GM18526 (cell line): ENCODE data around the gene OSTN.

Experiments
- POLR2A ChIP-seq: IDR thresholded peaks from 3 replicates; pipeline ENCODE4 v1.6.1; 2011; ENCODE audit not compliant: insufficient read length; ENCODE audit errors: extremely low read depth

Gene OSTN

DNA sequence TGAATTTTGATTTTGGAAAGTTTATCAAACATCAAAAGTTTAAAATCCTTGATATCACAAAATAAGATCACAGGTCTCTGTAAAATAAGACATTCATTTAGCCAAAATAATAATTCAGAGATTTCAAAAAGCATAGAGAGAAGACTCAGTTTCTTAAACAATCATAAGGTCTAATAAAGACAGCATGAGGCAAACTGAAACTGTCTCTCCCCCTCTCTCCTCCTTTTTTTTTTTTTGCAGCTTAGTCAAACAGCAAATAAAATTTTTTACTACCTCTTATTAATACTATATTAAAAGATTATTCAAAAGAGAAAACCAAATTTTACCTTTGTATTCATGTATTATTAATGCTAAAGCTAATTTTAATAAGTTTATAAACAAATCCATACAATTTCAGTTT is 57.4 kb downstream of the OSTN start:
- TF ChIP-seq POLR2A: no peak

DNA sequence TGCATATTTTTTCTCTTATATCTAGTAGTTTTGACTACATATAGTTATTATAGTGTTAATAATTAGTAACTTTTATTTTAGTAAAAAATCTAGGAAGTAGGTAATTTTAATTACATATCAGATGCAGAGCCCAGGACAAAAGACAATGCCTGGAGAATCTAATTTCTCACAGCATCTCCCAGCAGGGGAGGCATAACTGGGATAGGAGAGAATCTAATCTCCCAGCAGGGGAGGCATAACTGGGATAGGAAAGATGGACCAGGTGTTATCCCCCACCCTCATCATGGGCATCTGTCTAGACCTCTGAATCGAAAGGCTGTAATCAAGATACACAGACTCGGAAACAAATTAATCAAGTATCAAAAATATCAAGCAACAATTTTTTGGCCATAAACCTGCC is 58.2 kb downstream of the OSTN start:
- TF ChIP-seq POLR2A: no peak

DNA sequence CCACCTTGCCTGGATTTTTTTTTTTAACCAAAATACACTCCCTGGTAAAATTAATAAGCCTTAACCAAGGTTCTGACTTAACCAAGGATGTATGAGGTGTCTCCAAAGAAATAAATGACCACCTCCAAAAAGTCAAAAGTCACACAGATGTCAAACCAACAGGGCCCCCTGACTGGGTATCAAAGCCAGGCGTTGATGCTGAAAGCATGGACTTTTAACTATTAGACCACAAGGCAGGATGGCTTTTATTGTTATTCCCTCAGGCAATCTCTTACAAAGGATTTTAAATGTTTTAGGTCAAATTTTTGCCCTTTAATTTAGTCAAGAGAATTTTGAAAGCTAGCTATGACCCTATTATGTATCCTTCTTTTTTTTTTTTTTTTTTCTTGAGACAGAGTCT is 60.4 kb downstream of the OSTN start:
- TF ChIP-seq POLR2A: no peak

DNA sequence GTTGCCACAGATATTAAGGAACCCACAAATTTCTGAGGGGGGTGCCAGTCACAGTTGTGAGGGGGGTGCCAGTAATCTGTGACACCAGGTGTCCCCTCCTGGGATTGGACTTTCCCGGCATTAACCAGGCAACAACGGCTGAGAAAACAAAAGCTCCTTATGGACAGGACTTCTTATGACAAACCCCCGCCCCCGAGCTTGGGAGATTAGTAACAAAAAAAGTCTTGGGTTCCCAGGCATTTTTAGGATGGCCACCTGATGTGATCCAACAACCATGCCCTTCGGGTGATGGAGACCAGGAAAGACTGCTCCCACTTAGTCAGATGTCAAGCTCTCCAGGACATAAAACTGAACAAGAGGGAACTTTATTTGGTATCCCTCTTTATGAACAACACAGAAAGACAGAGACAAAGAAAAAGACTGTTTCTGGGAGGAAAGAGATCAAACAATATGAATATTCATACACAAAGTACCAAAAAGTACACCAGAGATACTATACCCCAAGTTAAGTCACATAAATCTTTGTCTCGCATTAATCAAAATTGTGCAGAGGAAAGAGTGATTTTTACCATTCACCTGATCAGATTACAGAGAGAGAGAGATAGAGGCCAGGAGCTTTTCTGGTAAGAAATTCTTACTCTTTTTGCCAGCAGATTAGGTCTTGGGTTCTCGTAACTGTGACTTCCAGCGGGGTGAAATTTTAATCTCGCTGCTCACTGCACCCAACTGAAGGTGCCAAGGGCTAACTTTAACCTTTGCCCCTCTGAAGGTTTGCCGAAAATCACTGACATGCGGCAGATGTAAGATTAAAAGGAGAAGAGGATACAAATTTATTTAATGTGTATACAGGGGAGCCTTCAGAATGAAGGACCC is 61.6 kb downstream of the OSTN start:
- no peak for TF ChIP-seq POLR2A

DNA sequence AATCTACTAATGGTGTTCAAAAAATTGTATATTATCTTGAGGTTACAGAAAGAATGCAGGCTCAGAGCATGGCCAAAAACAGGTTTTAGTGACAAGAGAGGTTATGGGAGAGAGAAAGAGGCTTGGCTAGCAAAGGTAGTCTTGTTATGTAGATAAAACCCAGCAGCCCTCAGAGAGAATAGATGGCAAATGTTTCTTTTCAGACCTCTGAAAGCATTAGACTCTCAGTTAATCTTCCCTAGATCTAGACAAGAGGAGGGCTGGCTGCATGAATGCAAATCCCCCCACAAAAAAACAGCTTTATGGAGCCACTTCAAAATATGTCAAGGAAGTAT is 62.2 kb downstream of the OSTN start:
- TF ChIP-seq POLR2A: no peak

DNA sequence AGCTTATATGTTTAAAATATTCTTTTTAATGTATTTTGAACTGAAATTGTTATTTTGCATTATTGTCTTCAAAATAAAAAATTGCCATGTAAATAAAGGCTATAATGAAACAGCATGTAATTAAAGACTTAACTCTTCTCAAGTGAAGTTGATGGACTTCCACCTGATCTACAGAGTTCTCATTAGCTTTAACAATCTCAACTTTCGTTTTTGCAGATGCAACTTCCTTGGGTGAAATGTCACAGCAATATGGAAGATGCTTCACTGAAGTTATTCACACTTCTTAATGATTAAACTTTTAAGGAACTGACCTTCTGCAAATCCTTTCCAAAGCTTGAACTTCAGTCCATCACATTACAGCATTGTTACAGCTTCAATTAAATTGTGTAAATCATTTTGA is 63.6 kb downstream of the OSTN start:
- TF ChIP-seq POLR2A: no peak

DNA sequence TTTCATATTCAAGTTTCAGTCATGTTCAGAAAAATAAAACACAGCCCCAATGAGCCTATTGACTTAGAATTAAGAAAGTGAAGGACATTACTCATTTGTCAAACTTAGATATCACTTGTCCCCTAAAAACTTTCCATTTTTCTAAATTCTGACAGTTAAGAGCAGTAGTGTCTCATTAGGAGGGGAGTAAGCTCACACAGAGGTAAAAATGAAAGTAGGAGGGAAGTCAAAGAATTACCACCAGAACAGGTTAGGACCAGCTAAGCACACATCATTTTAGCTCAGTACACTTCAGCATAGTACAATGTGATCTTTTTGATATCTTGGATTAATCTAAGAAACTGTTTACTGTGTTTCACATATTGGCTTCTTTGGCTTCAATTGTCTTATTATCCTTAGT is 64.3 kb downstream of the OSTN start:
- no peak for TF ChIP-seq POLR2A

DNA sequence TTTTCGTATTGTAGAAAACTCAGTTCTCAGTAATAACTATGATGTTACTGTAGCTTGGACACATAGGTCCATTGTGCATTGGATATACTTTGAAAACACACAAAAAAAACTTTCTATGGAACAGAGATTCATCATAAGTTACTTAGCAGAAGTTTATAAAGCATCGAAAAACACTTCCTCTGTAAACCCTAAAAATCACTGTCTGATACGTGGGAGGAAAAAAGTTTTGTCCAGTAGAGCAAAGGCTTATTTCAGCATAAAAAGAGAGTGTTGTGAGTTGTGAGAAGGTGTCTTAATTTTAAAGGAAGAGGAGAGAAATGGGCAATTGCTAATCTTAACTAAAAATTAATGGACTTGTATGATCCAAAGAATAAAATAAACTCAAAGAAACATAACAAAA is 64.8 kb downstream of the OSTN start:
- TF ChIP-seq POLR2A: no peak

DNA sequence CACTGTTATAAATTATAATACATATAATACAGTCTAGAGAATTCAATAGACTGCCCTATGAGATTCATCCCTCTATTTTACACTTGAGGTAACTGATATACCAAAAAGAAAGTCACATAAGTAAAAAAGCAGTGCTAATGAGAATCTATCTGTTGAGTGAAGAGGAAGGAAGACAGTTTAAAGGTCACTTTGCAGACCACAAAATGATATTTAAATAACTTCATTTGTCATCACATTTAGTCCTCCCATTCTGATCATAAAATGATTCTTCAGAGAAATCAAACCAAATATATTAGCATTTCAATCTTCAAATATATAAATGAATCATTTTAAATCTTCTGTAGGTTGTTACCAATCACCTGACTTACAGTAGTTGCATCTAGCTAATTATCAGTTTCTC is 69.7 kb downstream of the OSTN start:
- TF ChIP-seq POLR2A: no peak

DNA sequence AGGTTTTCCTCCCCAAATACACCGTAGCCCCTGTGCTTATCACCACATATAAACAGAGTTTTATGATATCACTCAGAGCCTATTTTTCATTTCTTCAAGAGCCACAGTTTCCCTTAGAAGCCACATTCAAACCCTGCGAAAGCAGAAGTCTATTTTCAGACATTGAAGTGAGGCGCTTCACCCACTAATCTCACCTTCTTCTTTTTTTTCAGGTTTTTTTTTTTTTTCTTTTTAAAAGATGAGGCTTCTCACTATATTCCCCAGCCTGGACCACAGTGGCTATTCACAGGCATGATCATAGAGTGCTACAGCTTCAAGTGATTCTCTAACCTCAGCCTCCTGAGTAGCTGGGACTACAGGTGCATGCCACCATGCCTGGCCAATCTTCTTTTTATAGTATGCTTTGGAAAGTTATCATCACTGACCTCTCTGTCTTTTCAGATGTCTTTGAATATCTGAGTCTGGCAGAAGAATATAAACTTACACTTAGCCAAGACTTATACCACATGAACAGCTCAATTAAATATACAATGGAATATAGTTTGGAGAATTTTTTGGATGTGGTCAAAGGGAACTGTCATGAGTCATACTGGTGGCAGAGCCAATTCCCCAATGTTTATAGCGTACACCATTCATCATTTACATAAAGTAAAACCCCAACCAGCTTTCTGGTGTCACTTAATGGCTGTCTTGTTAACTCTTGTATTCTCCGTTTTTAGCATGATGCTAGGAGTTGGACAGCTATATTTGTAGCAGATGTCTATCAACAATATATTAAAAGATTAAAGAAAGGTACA is 70.4 kb downstream of the OSTN start:
- TF ChIP-seq POLR2A: no peak

DNA sequence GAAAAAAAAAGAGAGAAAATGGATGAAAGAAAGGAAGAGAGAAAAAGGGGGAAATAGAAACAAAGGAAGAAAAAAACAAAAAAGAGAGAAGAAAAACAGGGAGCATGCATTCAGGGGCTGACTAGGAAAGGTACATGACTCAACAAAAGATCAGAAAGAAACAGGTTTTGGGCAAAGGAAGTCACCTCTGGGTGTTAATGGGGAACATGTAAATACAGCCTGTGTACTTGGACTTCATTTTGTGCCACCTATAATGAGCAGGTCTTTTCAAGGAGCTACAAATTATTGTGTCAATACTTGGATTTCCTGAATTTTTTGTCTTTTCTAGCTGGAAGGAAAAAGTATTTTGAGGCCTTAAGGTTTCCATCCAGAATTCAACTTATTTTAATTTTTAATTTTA is 76.7 kb downstream of the OSTN start:
- TF ChIP-seq POLR2A: no peak

DNA sequence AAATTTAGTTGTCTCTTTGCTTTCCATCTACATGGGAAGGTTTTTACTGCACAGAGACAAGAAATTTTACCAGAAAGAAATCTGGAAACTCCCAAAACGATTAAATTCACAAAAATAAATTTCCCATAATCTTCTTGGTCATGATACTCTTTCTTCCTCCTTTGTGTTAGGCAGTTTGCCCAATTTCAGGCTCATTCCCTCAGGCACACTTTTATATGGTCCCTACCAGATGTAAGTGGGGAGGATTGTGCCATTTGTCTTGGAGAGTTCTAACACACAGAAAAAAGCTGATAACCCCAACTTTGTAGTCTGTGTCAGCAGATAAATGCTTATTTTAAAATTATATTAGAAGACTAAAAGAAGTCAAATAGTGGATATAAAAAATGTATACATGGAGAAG is 81.1 kb downstream of the OSTN start:
- no peak for TF ChIP-seq POLR2A

DNA sequence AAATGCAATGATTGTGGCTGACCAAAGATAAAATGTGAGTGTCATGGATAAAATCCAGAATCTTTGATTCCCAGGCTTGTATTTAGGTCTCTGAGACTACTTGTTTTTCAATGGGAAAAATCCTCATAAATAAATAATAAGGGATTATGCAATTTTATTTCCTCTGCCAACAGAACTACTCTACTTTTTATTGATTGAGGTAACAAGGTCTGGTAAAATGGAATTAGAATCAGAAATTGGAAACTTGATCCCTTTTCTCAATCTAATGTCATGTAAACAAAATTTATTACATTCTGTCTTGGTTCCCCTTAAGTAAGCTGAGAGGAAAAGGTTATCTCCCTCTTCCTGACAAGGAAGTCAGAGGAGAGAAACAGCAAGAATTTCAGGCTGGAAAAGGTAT is 81.8 kb downstream of the OSTN start:
- TF ChIP-seq POLR2A: no peak

DNA sequence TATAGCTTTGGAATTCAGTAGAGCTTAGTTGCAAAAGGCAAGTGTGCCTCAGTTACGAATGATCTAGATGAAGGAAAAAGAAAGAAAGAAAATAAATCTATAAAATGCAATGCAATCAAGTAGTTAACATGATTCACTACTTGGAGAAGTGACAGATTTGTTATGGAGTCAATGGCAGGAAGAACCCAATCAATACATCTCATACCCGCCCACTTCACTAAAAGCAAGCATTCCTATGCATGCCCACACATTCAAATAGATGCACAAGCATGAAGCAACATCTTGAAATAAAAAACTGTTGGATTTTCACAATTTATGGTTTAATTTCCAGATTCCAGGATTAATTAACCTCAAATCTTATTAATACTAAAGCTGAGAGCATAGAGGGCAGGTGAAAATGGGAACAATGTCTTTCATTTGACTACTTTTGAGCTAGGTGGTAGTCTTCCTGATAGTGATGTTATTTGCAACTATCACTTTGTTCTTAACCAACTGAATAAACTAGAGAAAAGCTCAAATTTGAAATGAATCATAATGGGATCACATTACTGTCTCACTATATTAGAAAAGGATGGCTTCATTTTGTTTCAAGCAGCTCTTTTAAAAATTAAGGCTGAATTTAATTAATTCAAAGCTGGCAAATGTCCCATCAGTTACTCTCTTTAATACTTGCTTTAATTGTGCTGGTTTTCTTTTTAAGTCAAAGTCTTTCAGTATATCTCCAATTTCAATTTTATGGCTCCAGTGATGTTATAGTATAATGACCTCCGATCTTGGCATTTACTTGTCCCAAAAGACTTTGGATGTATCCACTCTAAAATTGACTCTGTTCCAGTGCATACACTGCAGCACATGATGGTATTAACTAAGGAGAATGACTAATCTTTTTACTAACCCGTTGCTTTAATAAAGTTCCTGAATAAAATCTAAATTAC is 83.5 kb downstream of the OSTN start:
- TF ChIP-seq POLR2A: no peak

DNA sequence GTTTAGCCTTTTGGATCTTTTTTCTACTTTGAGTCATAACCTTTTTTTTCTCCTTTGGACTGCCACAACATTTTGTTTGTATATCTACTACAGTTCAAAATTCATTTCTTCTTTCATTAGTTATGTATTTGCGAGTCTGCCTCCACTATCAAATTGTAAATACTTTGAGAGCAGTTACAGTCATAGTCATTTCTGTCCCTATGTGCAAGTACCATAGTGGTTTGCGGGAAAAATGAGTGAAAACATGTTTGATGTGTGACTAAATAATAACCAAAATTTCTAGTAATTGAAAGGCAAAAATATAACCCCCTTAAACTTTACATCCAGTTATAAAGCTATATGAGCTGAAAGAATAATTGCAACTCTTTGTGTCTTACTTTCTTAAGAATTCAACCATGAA is 84.4 kb downstream of the OSTN start:
- no peak for TF ChIP-seq POLR2A
